VCaP (cell line): Measurements from ENCODE around the gene PLXNA2.

ENCODE experiments used
- H3K27ac ChIP-seq: fragments of 450-650 bp; 2 replicates; pipeline ENCODE4 v1.5.1; 2017
- CTCF ChIP-seq: fragments of 450-650 bp; conservative IDR thresholded peaks from 2 replicates; pipeline ENCODE4 v1.5.1; 2017; ENCODE audit warnings: mild to moderate bottlenecking, moderate library complexity

The PLXNA2 gene

GRCh38 chr1:208187499-208188041, 56.6 kb downstream of the PLXNA2 start:
- H3K27ac ChIP-seq: no peak overlapping the region
- no peak for TF ChIP-seq CTCF

GRCh38 chr1:208185801-208186231, 58.4 kb downstream of the PLXNA2 start:
- TF ChIP-seq CTCF: no peak
- no peak overlapping the region for H3K27ac ChIP-seq

- TF ChIP-seq CTCF: no peak
- H3K27ac ChIP-seq: no peak overlapping the region
Observed at GRCh38 chr1:208184966-208185654, 59.1 kb downstream of the PLXNA2 start.

GRCh38 chr1:208183977-208184911, 59.9 kb downstream of the PLXNA2 start:
- no peak for TF ChIP-seq CTCF
- no peak overlapping the region for H3K27ac ChIP-seq

GRCh38 chr1:208182880-208183645, 61.1 kb downstream of the PLXNA2 start:
- no peak for TF ChIP-seq CTCF
- no peak overlapping the region for H3K27ac ChIP-seq

GRCh38 chr1:208181364-208181763, 62.8 kb downstream of the PLXNA2 start:
- no peak for TF ChIP-seq CTCF
- H3K27ac ChIP-seq: no peak overlapping the region
